ENCODE results near the gene ADGRD2.

- TF ChIP-seq, protein P1, sequence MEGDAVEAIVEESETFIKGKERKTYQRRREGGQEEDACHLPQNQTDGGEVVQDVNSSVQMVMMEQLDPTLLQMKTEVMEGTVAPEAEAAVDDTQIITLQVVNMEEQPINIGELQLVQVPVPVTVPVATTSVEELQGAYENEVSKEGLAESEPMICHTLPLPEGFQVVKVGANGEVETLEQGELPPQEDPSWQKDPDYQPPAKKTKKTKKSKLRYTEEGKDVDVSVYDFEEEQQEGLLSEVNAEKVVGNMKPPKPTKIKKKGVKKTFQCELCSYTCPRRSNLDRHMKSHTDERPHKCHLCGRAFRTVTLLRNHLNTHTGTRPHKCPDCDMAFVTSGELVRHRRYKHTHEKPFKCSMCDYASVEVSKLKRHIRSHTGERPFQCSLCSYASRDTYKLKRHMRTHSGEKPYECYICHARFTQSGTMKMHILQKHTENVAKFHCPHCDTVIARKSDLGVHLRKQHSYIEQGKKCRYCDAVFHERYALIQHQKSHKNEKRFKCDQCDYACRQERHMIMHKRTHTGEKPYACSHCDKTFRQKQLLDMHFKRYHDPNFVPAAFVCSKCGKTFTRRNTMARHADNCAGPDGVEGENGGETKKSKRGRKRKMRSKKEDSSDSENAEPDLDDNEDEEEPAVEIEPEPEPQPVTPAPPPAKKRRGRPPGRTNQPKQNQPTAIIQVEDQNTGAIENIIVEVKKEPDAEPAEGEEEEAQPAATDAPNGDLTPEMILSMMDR (IDR thresholded peaks at IDR 0.05), result no peak
- no peak for TF ChIP-seq POLR2A (IDR thresholded peaks at IDR 0.05)
Observed at GRCh38 chr9:124479947-124480620, 29.8 kb downstream of the ADGRD2 start.

Measured in testis (tissue), 2 donors.